ENCODE measurements around the gene EPC1. TPM values are rescaled to one million over a fixed set of nuclear protein-coding genes. Genes with fewer than 3 reads are reported as not detected.

EPC1 gene
- total and polyA plus RNA-seq, 10 of the 15 experiments (the other 5 are each of a cell fraction or from before 2014, with no cell fraction given) = 6.8 to 59.2 (median 19.4) TPM

DNA sequence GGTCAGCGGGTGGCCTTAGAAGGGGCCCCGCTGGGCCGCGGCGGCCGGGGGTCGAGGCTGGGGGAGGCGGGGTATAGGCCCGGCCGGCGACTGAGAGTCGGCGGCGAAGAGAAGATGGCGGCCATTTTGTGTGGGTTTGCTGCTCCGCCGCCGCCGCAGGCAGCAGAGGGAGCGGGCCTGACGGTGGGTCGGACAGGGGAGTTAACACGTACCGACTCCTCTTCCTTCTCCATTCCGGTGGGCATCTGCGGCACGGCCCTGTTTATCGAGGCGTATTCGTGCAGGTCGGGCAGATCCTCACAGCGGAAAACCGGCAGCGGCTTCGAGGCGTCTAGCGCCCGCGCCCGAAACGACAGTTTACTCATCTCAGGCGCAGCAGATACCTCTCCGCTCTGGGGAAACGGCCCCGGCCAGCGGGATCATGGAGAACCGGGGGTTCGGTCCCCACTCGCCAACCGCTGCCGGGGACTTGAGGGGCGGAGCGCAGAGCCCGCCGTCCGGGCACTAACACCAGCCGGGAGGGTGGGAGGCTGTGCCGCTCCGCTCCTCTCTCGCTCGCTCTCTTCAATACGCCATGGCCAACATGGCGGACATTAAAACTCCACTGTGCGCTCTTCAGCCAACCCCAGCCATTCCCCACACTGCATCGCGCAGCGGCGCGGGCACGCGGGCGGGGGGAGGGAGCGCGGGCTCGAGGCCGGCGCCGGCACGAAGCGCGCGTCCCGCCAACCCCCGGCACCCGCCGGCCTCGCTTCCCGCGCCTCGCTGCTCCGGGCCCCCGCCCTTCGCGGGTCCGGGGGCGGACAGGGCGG is at the start of gene EPC1 (continued):
- TF ChIP-seq, protein P1, sequence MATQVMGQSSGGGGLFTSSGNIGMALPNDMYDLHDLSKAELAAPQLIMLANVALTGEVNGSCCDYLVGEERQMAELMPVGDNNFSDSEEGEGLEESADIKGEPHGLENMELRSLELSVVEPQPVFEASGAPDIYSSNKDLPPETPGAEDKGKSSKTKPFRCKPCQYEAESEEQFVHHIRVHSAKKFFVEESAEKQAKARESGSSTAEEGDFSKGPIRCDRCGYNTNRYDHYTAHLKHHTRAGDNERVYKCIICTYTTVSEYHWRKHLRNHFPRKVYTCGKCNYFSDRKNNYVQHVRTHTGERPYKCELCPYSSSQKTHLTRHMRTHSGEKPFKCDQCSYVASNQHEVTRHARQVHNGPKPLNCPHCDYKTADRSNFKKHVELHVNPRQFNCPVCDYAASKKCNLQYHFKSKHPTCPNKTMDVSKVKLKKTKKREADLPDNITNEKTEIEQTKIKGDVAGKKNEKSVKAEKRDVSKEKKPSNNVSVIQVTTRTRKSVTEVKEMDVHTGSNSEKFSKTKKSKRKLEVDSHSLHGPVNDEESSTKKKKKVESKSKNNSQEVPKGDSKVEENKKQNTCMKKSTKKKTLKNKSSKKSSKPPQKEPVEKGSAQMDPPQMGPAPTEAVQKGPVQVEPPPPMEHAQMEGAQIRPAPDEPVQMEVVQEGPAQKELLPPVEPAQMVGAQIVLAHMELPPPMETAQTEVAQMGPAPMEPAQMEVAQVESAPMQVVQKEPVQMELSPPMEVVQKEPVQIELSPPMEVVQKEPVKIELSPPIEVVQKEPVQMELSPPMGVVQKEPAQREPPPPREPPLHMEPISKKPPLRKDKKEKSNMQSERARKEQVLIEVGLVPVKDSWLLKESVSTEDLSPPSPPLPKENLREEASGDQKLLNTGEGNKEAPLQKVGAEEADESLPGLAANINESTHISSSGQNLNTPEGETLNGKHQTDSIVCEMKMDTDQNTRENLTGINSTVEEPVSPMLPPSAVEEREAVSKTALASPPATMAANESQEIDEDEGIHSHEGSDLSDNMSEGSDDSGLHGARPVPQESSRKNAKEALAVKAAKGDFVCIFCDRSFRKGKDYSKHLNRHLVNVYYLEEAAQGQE (IDR thresholded peaks at IDR 0.05; ENCODE audit: low read depth, low read length) = no peak; the same call in 1 of the 2 replicates
- TF ChIP-seq NFYA (IDR thresholded peaks at IDR 0.05; ENCODE audit: borderline replicate concordance, low read depth, low read length) (no peak), GATAD2B (conservative IDR thresholded peaks at IDR 0.05; ENCODE audit: low read depth) (peak; percentile 95; the same call in 1 of the 2 replicates), TCF3 (IDR thresholded peaks at IDR 0.05; ENCODE audit: borderline replicate concordance, insufficient read depth, low read depth, low read length) (peak; percentile 77; the same call in 1 of the 2 replicates), SUPT20H (IDR thresholded peaks at IDR 0.05; ENCODE audit: borderline replicate concordance, control insufficient read depth, low read depth, low read length) (no peak), KLF5 (IDR thresholded peaks at IDR 0.05; ENCODE audit: partially characterized antibody) (no peak), ETV6 (conservative IDR thresholded peaks at IDR 0.05 in 1 of 2, IDR thresholded peaks at IDR 0.05 in 1 of 2; ENCODE audit: borderline replicate concordance in 1 of 2, low read depth in 1 of 2) (peak in 1 of 2 experiments; percentile 22; a peak in 1 of 4 replicates), NR2C1 (IDR thresholded peaks at IDR 0.05) (peak; percentile 48), ATF7 (IDR thresholded peaks at IDR 0.05; ENCODE audit: low read depth) (0 out of 2 replicates have a peak, but pooled peaks have one; percentile 18), RCOR1 (conservative IDR thresholded peaks at IDR 0.05; ENCODE audit: low read depth, low read length) (peak; percentile 53; the same call in 1 of the 2 replicates), NR2F1 (conservative IDR thresholded peaks at IDR 0.05) (peak; percentile 77), SMAD5 (IDR thresholded peaks at IDR 0.05; ENCODE audit: low read depth) (peak; percentile 67), PAX8 (IDR thresholded peaks at IDR 0.05) (peak; percentile 90), EZH2 (IDR thresholded peaks at IDR 0.05; ENCODE audit: borderline replicate concordance, control insufficient read depth, low read depth, low read length) (no peak), POLR2AphosphoS5 (IDR thresholded peaks at IDR 0.05; ENCODE audit: low read length) (peak; percentile 97), BACH1 (IDR thresholded peaks at IDR 0.05; ENCODE audit: borderline replicate concordance) (peak; percentile 75; the same call in 1 of the 2 replicates), POLR2AphosphoS2 (IDR thresholded peaks at IDR 0.05; ENCODE audit: low read depth, low read length) (peak; percentile 73), CHD2 (IDR thresholded peaks at IDR 0.05; ENCODE audit: borderline replicate concordance, low read depth, low read length) (peak; percentile 55)
- TF ChIP-seq, protein P2, sequence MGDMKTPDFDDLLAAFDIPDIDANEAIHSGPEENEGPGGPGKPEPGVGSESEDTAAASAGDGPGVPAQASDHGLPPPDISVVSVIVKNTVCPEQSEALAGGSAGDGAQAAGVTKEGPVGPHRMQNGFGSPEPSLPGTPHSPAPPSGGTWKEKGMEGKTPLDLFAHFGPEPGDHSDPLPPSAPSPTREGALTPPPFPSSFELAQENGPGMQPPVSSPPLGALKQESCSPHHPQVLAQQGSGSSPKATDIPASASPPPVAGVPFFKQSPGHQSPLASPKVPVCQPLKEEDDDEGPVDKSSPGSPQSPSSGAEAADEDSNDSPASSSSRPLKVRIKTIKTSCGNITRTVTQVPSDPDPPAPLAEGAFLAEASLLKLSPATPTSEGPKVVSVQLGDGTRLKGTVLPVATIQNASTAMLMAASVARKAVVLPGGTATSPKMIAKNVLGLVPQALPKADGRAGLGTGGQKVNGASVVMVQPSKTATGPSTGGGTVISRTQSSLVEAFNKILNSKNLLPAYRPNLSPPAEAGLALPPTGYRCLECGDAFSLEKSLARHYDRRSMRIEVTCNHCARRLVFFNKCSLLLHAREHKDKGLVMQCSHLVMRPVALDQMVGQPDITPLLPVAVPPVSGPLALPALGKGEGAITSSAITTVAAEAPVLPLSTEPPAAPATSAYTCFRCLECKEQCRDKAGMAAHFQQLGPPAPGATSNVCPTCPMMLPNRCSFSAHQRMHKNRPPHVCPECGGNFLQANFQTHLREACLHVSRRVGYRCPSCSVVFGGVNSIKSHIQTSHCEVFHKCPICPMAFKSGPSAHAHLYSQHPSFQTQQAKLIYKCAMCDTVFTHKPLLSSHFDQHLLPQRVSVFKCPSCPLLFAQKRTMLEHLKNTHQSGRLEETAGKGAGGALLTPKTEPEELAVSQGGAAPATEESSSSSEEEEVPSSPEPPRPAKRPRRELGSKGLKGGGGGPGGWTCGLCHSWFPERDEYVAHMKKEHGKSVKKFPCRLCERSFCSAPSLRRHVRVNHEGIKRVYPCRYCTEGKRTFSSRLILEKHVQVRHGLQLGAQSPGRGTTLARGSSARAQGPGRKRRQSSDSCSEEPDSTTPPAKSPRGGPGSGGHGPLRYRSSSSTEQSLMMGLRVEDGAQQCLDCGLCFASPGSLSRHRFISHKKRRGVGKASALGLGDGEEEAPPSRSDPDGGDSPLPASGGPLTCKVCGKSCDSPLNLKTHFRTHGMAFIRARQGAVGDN (IDR thresholded peaks at IDR 0.05) = peak; percentile 93
- TF ChIP-seq, protein P3, sequence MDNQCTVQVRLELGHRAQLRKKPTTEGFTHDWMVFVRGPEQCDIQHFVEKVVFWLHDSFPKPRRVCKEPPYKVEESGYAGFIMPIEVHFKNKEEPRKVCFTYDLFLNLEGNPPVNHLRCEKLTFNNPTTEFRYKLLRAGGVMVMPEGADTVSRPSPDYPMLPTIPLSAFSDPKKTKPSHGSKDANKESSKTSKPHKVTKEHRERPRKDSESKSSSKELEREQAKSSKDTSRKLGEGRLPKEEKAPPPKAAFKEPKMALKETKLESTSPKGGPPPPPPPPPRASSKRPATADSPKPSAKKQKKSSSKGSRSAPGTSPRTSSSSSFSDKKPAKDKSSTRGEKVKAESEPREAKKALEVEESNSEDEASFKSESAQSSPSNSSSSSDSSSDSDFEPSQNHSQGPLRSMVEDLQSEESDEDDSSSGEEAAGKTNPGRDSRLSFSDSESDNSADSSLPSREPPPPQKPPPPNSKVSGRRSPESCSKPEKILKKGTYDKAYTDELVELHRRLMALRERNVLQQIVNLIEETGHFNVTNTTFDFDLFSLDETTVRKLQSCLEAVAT (IDR thresholded peaks at IDR 0.05) = peak; percentile 91

All from GM12878 (cell line).